ENCODE data around the gene RTL9.

Gene RTL9

DNA sequence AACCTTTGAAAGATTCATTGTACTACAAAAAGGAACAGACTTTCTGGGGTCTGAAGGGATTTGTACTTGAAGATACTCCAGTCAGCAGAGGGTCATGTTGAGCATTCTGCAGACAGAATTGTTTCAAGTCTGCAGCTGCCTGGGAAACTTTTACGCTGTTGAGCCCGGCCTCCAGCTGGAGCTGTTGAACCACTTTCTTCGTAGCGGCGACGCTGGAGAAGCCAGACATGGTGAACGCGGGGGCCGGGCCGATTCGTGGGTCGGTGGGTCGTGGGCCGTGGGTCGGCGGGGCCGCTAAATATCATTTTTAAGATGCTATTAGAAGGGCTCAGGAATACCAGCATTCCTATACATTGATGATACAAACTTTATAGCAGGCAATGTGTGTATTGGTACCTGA, 12.0 kb upstream of the RTL9 start:
- Histone ChIP-seq H3K4me3 (ENCODE audit: low read depth in 1 of 2, low read length in 2 of 2) (no peak overlapping the region), H3K36me3 (ENCODE audit: insufficient read depth, low read length) (no peaks in the 10 kb centered on the region), H3K4me1 (ENCODE audit: insufficient read depth, low read length) (peaks cover 2% of the 10 kb centered on the region), H3K27ac (ENCODE audit: low read length) (no peak overlapping the region), H4K20me1 (ENCODE audit: insufficient read depth, low read length) (no peaks in the 10 kb centered on the region), H3K79me2 (ENCODE audit: insufficient read depth, low read length) (no peaks in the 10 kb centered on the region), H3K4me2 (ENCODE audit: insufficient read depth, low read length) (no peak overlapping the region), H3K9me3 (ENCODE audit: insufficient read depth, low read length, severe bottlenecking) (no peaks in the 10 kb centered on the region), H2AFZ (ENCODE audit: low read depth, low read length) (no peak overlapping the region), H3K9ac (ENCODE audit: low read depth, low read length) (no peak overlapping the region), H3K27me3 (ENCODE audit: insufficient read depth, low read length, poor library complexity) (no peaks in the 10 kb centered on the region)
- TF ChIP-seq, protein P1, sequence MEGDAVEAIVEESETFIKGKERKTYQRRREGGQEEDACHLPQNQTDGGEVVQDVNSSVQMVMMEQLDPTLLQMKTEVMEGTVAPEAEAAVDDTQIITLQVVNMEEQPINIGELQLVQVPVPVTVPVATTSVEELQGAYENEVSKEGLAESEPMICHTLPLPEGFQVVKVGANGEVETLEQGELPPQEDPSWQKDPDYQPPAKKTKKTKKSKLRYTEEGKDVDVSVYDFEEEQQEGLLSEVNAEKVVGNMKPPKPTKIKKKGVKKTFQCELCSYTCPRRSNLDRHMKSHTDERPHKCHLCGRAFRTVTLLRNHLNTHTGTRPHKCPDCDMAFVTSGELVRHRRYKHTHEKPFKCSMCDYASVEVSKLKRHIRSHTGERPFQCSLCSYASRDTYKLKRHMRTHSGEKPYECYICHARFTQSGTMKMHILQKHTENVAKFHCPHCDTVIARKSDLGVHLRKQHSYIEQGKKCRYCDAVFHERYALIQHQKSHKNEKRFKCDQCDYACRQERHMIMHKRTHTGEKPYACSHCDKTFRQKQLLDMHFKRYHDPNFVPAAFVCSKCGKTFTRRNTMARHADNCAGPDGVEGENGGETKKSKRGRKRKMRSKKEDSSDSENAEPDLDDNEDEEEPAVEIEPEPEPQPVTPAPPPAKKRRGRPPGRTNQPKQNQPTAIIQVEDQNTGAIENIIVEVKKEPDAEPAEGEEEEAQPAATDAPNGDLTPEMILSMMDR (IDR thresholded peaks at IDR 0.05; ENCODE audit: borderline replicate concordance, extremely low read depth, low read length, poor library complexity, severe bottlenecking): no peak
- no peak for TF ChIP-seq EZH2 (IDR thresholded peaks at IDR 0.05; ENCODE audit: borderline replicate concordance, low read depth, low read length, severe bottlenecking)
- no peak for ATAC-seq (ENCODE audit: insufficient read depth, low read depth)
- no peak for DNase-seq

DNA sequence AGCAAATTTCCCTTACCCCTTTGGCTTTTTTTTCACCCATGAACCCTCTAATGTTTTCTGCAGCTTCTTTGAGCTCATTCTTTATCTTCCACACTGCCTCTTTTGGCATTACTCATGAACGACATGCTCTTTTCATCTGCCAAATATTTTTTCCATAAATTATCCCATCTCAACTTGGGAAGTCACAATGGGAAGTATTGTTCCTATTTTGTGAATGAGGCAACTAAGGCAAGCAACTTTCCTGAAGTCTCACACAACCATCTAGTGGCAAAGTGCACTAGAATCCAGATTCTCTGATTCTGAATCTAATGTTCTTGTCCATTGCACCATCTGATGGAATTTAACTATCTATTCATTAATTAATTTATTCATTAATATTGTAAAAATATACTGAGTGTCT, 625 bp downstream of the RTL9 start:
- H2AFZ ChIP-seq (ENCODE audit: low read depth, low read length): no peak overlapping the region
- H3K9me3 ChIP-seq (ENCODE audit: insufficient read depth, low read length, severe bottlenecking): no peaks in the 10 kb centered on the region
- H3K36me3 ChIP-seq (ENCODE audit: insufficient read depth, low read length): no peaks in the 10 kb centered on the region
- no peaks in the 10 kb centered on the region for H3K79me2 ChIP-seq (ENCODE audit: insufficient read depth, low read length)
- H4K20me1 ChIP-seq (ENCODE audit: insufficient read depth, low read length): no peaks in the 10 kb centered on the region
- no peaks in the 10 kb centered on the region for H3K27me3 ChIP-seq (ENCODE audit: insufficient read depth, low read length, poor library complexity)
- no peak for DNase-seq
- H3K27ac ChIP-seq (ENCODE audit: low read length): no peak overlapping the region
- no peak overlapping the region for H3K4me3 ChIP-seq (ENCODE audit: low read depth in 1 of 2, low read length in 2 of 2)
- TF ChIP-seq, protein P1 (IDR thresholded peaks at IDR 0.05; ENCODE audit: borderline replicate concordance, extremely low read depth, low read length, poor library complexity, severe bottlenecking): no peak
- no peak for TF ChIP-seq EZH2 (IDR thresholded peaks at IDR 0.05; ENCODE audit: borderline replicate concordance, low read depth, low read length, severe bottlenecking)
- no peaks in the 10 kb centered on the region for H3K4me1 ChIP-seq (ENCODE audit: insufficient read depth, low read length)
- no peak for ATAC-seq (ENCODE audit: insufficient read depth, low read depth)
- H3K4me2 ChIP-seq (ENCODE audit: insufficient read depth, low read length): no peak overlapping the region
- H3K9ac ChIP-seq (ENCODE audit: low read depth, low read length): no peak overlapping the region

DNA sequence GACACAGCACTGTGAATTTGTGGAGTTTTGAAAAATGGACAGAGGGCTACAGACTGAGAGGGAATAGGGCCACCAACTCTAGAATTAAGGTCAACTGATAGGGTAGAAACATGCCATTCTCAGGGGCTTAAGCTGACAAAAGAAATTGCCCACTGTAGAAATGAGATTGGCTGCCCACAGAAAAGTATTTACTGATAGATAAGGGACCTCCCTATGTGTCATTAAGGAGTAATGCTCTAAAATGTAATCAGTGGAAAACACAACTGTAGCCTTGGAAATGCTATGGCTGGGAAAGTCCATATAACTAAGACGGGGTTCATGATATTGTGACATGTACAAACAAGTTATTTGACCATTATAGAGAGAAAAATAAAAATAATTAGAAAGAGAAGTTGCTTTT, 4.6 kb downstream of the RTL9 start:
- H3K27ac ChIP-seq (ENCODE audit: low read length): no peak overlapping the region
- TF ChIP-seq, protein P1 (IDR thresholded peaks at IDR 0.05; ENCODE audit: borderline replicate concordance, extremely low read depth, low read length, poor library complexity, severe bottlenecking): no peak
- no peak for TF ChIP-seq EZH2 (IDR thresholded peaks at IDR 0.05; ENCODE audit: borderline replicate concordance, low read depth, low read length, severe bottlenecking)
- no peaks in the 10 kb centered on the region for H3K79me2 ChIP-seq (ENCODE audit: insufficient read depth, low read length)
- no peak overlapping the region for H3K4me3 ChIP-seq (ENCODE audit: low read depth in 1 of 2, low read length in 2 of 2)
- H3K4me1 ChIP-seq (ENCODE audit: insufficient read depth, low read length): no peaks in the 10 kb centered on the region
- DNase-seq: no peak
- H3K4me2 ChIP-seq (ENCODE audit: insufficient read depth, low read length): no peak overlapping the region
- H3K9ac ChIP-seq (ENCODE audit: low read depth, low read length): no peak overlapping the region
- H3K36me3 ChIP-seq (ENCODE audit: insufficient read depth, low read length): no peaks in the 10 kb centered on the region
- H3K27me3 ChIP-seq (ENCODE audit: insufficient read depth, low read length, poor library complexity): no peaks in the 10 kb centered on the region
- no peaks in the 10 kb centered on the region for H3K9me3 ChIP-seq (ENCODE audit: insufficient read depth, low read length, severe bottlenecking)
- H4K20me1 ChIP-seq (ENCODE audit: insufficient read depth, low read length): no peaks in the 10 kb centered on the region
- no peak overlapping the region for H2AFZ ChIP-seq (ENCODE audit: low read depth, low read length)
- no peak for ATAC-seq (ENCODE audit: insufficient read depth, low read depth)

DNA sequence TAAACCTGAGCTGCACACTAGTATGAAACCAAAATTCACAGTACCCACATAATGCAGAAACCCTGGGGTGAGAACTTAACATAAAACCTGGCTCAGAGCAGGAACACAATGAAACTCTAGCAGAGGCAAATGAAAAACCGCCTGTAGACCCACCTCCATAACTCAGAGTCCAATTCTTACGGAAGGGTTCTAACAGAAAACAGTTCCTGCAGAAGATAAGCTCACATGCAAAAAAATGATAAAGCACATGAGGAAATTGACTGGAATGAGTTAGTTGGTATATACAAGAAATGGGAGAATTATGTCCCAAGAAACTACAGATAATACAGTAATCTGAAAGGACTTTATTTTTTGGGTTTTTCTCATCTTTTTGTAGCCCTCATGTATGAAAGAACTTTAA, 14.7 kb downstream of the RTL9 start:
- H4K20me1 ChIP-seq (ENCODE audit: insufficient read depth, low read length): no peaks in the 10 kb centered on the region
- H3K4me3 ChIP-seq (ENCODE audit: low read depth in 1 of 2, low read length in 2 of 2): no peak overlapping the region
- no peaks in the 10 kb centered on the region for H3K27me3 ChIP-seq (ENCODE audit: insufficient read depth, low read length, poor library complexity)
- no peak overlapping the region for H2AFZ ChIP-seq (ENCODE audit: low read depth, low read length)
- ATAC-seq (ENCODE audit: insufficient read depth, low read depth): no peak
- no peak overlapping the region for H3K27ac ChIP-seq (ENCODE audit: low read length)
- no peaks in the 10 kb centered on the region for H3K79me2 ChIP-seq (ENCODE audit: insufficient read depth, low read length)
- no peaks in the 10 kb centered on the region for H3K36me3 ChIP-seq (ENCODE audit: insufficient read depth, low read length)
- H3K4me2 ChIP-seq (ENCODE audit: insufficient read depth, low read length): no peak overlapping the region
- no peaks in the 10 kb centered on the region for H3K4me1 ChIP-seq (ENCODE audit: insufficient read depth, low read length)
- H3K9ac ChIP-seq (ENCODE audit: low read depth, low read length): no peak overlapping the region
- TF ChIP-seq, protein P1 (IDR thresholded peaks at IDR 0.05; ENCODE audit: borderline replicate concordance, extremely low read depth, low read length, poor library complexity, severe bottlenecking): no peak
- TF ChIP-seq EZH2 (IDR thresholded peaks at IDR 0.05; ENCODE audit: borderline replicate concordance, low read depth, low read length, severe bottlenecking): no peak
- no peaks in the 10 kb centered on the region for H3K9me3 ChIP-seq (ENCODE audit: insufficient read depth, low read length, severe bottlenecking)
- DNase-seq: no peak

All from DND-41 (cell line).